SK-N-SH treated with all-trans-retinoic acid at 6 μM for 48 hours (cell line): ENCODE measurements around the gene MRPS22.

Experiments
- ARNTL ChIP-seq: fragments of 450-650 bp; formaldehyde crosslinking; IDR thresholded peaks from 2 replicates; pipeline ENCODE4 v1.5.0; 2020; ENCODE audit warnings: low read depth, mild to moderate bottlenecking, moderate library complexity, borderline replicate concordance
- BACH2 ChIP-seq: fragments of 250-450 bp; sonication (Bioruptor Pico); IDR thresholded peaks from 2 replicates; pipeline ENCODE4 v1.9.0; 2021; ENCODE audit warnings: mild to moderate bottlenecking, borderline replicate concordance
- CSDC2 ChIP-seq: fragments of 250-450 bp; sonication (Bioruptor Pico); IDR thresholded peaks from 2 replicates; pipeline ENCODE4 v1.5.0; 2020; ENCODE audit warnings: mild to moderate bottlenecking, moderate library complexity
- ISL1 ChIP-seq: fragments of 250-450 bp; sonication (Bioruptor Pico); IDR thresholded peaks from 2 replicates; pipeline ENCODE4 v2.1.2; 2022; ENCODE audit warnings: mild to moderate bottlenecking, moderate library complexity
- PPARA ChIP-seq: fragments of 250-450 bp; sonication (Bioruptor Pico); IDR thresholded peaks from 2 replicates; pipeline ENCODE4 v1.5.0; 2020; ENCODE audit warnings: mild to moderate bottlenecking, borderline replicate concordance
- RARB ChIP-seq: fragments of 250-450 bp; sonication (Bioruptor Pico); IDR thresholded peaks from 2 replicates; pipeline ENCODE4 v1.8.0; 2021; ENCODE audit warnings: mild to moderate bottlenecking, moderate library complexity
- ZFP3 ChIP-seq: fragments of 250-450 bp; sonication (Bioruptor Pico); IDR thresholded peaks from 2 replicates; pipeline ENCODE4 v1.5.0; 2020; ENCODE audit warnings: mild to moderate bottlenecking, moderate library complexity
- ZFP30 ChIP-seq: fragments of 450-650 bp; formaldehyde crosslinking; IDR thresholded peaks from 2 replicates; pipeline ENCODE4 v1.5.0; 2022; ENCODE audit warnings: mild to moderate bottlenecking, moderate library complexity
- ZNF565 ChIP-seq: fragments of 450-650 bp; formaldehyde crosslinking; conservative IDR thresholded peaks from 2 replicates; pipeline ENCODE4 v1.5.0; 2020; ENCODE audit warnings: low read depth, mild to moderate bottlenecking, moderate library complexity
- ZNF8 ChIP-seq: fragments of 450-650 bp; formaldehyde crosslinking; IDR thresholded peaks from 2 replicates; pipeline ENCODE4 v1.5.0; 2020; ENCODE audit warnings: mild to moderate bottlenecking, moderate library complexity
- TF ChIP-seq, protein P1 (sequence below): fragments of 250-450 bp; sonication (Bioruptor Pico); IDR thresholded peaks from 2 replicates; pipeline ENCODE4 v1.8.0; 2020; ENCODE audit warnings: mild to moderate bottlenecking, moderate library complexity, borderline replicate concordance
- TF ChIP-seq, protein P2 (sequence below): fragments of 250-450 bp; sonication (Bioruptor Pico); IDR thresholded peaks from 2 replicates; pipeline ENCODE4 v1.5.0; 2020; ENCODE audit warnings: mild to moderate bottlenecking, moderate library complexity

- TF ChIP-seq, protein P1, sequence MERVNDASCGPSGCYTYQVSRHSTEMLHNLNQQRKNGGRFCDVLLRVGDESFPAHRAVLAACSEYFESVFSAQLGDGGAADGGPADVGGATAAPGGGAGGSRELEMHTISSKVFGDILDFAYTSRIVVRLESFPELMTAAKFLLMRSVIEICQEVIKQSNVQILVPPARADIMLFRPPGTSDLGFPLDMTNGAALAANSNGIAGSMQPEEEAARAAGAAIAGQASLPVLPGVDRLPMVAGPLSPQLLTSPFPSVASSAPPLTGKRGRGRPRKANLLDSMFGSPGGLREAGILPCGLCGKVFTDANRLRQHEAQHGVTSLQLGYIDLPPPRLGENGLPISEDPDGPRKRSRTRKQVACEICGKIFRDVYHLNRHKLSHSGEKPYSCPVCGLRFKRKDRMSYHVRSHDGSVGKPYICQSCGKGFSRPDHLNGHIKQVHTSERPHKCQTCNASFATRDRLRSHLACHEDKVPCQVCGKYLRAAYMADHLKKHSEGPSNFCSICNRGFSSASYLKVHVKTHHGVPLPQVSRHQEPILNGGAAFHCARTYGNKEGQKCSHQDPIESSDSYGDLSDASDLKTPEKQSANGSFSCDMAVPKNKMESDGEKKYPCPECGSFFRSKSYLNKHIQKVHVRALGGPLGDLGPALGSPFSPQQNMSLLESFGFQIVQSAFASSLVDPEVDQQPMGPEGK (CRISPR knock-in tag): no peak
- TF ChIP-seq ZFP30 (CRISPR knock-in tag): no peak
- TF ChIP-seq ZNF565 (CRISPR knock-in tag): no peak
- TF ChIP-seq BACH2 (CRISPR knock-in tag): no peak
- no peak for TF ChIP-seq ZNF8 (CRISPR knock-in tag)
- no peak for TF ChIP-seq ZFP3 (CRISPR knock-in tag)
- TF ChIP-seq, protein P2, sequence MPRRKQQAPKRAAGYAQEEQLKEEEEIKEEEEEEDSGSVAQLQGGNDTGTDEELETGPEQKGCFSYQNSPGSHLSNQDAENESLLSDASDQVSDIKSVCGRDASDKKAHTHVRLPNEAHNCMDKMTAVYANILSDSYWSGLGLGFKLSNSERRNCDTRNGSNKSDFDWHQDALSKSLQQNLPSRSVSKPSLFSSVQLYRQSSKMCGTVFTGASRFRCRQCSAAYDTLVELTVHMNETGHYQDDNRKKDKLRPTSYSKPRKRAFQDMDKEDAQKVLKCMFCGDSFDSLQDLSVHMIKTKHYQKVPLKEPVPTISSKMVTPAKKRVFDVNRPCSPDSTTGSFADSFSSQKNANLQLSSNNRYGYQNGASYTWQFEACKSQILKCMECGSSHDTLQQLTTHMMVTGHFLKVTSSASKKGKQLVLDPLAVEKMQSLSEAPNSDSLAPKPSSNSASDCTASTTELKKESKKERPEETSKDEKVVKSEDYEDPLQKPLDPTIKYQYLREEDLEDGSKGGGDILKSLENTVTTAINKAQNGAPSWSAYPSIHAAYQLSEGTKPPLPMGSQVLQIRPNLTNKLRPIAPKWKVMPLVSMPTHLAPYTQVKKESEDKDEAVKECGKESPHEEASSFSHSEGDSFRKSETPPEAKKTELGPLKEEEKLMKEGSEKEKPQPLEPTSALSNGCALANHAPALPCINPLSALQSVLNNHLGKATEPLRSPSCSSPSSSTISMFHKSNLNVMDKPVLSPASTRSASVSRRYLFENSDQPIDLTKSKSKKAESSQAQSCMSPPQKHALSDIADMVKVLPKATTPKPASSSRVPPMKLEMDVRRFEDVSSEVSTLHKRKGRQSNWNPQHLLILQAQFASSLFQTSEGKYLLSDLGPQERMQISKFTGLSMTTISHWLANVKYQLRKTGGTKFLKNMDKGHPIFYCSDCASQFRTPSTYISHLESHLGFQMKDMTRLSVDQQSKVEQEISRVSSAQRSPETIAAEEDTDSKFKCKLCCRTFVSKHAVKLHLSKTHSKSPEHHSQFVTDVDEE (CRISPR knock-in tag): no peak
- no peak for TF ChIP-seq ARNTL (CRISPR knock-in tag)
- TF ChIP-seq PPARA (CRISPR knock-in tag): no peak
- TF ChIP-seq RARB (CRISPR knock-in tag): no peak
- no peak for TF ChIP-seq CSDC2
- no peak for TF ChIP-seq ISL1
Observed at GRCh38 chr3:139325551-139325950, 18.3 kb upstream of the MRPS22 start.
